Midbrain (tissue), 1 donor: ENCODE measurements around the gene NFATC2.
"Not testable (repeated sequence)": the region's sequence is repeated elsewhere in the genome, so short reads cannot be mapped to it uniquely, and the experiment has no call there.

Source experiments
- DNase-seq: peaks from one replicate; lab custom pipeline; 2025; lab: John Stamatoyannopoulos, UW

NFATC2 gene

DNA sequence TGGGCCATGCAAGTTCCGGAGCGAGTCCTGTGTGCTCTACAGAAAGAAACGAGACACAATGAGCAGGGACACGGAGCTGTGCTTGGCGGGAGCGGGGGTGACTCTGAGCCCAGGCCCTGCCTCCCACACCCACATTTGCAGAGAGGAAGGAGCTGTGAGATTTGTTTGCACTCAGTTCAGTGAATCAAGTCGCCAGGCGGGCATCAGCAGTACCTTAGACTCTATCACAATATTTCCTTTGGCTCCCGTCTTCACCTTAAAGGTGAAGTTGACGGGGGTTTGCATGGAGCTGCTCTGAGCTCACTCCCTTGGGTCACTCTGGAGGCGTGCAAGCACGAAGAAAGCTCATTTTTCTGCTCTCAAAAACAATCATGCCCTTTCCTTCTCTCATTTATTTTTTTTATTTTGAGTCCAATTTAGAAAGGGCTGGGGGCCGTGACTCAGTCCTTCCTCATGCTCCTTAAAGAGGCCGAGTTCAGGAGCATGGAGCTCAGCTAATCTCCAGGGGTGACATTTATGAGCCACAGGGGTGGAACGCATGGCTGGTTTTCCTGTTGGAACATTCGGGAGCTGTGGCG lies 188.2 kb downstream of the NFATC2 start:
- DNase-seq: no peak

DNA sequence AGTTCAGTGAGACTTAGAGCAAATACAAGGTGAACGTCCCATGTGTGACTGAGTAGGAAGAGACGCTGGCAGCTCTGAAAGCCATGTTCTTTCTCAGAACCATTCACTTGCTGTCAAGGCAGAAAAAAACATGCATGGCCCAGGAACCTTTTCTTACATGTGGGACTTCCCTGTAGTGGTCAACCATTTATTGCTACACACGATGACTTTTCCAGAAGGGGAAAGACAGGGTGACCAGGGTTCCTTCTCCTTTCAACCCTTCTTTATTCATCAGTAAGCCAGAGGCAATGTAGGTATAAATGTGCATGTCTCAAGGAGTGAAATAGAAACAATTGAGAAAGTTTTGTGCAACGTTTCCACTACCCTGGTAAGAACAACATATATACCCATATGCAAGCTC lies 189.0 kb downstream of the NFATC2 start:
- DNase-seq: no peak

DNA sequence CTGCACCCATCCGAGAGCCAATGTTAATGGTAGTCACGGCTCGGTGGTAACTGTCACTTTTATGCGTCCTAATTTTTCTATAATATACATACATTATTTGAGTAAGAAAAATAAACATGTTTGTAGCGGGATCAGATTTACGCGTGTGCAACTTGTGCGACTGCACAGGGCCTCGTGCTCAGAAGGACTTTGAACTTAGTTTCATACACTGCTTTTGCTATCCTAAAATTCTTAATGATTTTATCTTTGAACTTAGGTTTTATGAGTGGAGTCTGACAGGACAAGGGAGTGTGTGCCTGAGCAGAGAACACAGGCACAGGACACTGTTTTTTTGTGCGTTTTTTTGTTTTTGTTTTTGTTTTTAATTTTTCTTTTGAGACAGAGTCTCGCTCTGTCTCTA lies 189.7 kb downstream of the NFATC2 start:
- DNase-seq: no peak

DNA sequence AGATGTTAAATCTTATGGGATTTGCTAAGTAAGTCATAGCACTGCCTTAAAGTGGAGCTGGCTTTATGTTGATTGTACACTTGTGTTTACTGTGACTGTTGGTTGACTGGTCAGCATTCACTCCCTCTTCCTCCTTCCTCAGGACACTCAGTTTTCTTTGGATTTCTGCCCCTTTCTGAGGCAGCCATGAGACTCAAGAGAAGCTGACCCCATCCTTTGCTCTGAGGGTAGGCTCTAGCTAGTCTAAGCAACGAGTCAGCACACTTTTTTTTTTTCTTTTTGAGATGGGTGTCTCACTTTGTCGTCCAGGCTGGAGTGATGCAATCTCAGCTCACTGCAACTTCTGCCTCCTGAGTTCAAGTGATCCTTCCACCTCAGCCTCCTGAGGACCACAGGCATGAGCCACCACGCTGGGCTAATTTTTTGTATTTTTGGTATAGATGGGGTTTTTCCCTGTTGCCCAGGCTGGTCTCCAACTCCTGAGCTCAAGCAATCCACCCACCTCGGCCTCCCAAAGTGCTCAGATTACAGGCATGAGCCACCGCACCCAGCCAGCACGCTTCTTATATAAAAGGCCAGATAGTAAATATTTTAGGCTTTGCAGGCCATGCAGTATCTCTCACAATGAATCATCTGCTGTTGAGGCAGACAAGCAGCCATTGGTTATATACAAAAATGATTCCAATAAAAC lies 191.4 kb downstream of the NFATC2 start:
- no peak for DNase-seq

DNA sequence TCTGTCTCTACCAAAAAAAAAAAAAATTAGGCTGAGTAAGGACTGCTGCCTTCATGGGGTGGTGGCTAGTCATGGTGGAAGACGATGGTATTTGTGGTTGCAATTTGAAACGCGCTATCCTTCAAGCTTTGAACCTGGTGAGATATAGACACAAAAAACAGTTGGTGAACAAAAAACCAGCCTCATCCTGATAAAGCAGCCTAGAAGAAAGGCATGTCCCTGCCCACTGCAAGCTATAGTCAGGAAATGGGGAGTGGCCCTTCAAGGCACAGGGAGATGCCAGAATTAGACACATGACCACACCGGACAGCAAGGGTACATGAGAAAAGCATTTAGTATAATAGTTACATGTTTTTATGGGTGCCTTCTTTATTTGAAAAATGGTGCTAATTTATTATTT lies 193.6 kb downstream of the NFATC2 start:
- DNase-seq: no peak

DNA sequence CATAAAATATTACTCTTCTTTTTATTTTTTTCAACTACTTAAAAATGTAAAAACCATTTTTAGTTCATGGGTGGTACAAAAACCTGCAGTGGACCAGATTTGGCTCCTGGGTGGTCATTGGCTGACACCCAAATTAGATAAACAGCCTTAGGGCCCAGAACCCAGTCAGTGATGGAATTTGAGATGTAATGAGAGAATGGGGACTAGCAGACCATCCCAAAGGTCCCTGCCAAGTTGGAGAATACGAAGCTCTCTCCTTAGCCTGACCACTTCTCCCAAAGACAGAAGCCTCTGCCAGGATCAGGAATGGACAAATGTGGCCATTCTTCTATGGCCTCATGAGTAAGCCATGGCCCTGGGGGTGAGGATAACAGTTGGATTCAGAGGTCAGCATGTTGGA lies 194.7 kb downstream of the NFATC2 start:
- no peak for DNase-seq

DNA sequence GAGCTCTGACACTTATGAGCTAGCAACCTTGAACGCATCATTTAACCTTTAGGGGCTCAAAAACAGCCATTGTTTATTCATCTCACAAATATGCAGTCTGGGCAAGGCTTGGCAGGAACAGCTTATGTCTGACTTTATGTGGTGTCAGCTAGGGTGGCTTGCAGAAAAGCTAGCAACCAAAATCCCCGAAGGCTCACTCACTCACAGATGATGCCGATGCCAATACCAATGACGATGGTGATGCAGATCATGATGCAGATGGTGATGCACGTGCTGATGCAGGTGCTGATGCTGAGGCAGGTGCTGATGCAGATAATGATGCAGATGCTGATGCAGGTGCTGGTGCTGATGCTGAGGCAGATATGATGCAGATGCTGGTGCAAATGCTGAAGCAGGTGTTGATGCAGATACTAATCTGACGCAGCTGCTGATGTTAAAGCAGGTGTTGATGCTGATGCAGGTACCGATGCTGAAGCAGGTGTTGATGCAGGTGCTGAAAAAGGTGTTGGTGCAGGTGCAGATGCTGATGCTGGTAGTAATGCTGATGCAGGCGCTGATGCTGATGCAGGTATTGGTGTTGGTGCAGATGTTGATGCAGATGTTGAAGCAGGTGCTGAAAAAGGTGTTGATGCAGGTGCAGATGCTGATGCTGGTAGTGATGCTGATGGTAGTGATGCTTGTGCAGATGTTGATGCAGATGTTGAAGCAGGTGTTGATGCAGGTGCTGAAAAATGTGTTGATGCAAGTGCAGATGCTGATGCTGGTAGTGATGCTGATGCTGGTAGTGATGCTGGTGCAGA lies 195.6 kb downstream of the NFATC2 start:
- no peak for DNase-seq

DNA sequence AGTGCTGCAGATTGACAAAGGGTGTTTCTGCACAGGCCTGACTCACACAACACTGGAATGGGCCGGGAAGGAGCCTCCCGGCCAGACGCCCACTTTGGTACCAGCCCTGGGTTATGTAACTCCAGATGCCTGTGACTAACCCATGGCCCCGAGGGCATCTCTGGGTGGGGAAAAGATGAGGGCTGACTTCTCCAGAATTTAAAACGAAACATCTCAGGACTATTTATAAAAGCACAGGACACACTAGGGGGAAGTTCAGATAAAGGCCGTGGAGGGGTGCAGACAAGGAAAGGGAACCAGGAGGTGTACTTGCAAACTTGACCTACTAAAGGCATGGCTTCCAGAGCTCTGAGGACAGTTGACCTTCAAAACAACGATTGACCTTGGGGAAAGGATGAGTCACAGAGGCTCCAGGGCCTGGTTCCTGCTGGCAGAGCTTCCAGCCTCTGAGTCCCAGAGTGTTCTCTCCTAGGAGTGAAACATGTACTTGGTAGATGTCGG lies 196.9 kb downstream of the NFATC2 start:
- DNase-seq: no peak

DNA sequence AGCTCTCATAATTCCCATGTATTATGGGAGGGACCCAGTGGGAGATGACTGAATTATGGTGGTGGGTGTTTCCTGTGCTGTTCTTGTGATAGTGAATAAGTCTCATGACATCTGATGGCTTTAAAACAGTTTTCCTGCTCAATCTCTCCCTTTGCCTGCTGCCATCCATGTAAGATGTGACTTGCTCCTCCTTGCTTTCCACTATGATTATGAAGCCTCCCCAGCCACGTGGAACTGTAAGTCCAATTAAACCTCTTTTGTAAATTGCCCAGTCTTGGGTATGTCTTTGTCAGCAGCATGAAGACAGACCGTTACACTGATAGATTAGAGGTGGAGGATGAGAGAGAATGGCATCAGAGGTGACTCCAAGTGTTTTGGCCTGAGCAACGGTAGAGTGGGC lies 198.7 kb downstream of the NFATC2 start:
- DNase-seq: not testable (repeated sequence)

DNA sequence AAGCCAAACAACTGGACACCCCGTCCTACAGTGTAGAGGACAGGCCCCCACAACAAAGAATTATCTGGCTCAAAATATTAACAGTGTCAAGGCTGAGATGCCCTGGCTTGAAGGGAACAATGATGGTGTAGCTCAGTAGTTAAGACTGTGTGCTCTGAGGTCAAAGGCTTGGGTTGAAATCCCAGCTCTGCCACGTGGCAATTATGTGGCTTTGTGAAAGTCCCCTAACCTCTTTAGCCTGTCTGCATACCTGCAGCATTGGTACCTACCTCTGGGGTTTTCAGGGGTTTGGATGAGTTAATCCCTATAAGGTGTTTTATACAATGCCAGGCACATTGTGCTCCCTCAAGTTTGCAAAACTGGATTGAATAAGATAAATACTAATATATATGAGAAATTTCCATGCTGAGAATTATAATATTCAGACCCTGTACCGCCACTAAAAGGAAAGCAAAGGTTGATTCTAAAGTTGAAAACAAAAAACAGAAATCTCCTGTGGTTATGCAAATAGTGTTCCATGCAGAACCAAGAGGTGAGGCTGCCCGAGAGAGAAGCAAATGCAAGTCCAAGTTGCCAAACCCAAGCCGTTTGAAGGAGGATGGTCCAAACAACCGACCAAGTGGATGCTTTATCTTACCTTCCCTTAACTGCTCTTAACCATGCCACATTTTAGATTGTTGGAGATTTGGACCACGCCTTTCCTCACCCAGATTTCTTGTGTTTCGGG lies 199.8 kb downstream of the NFATC2 start:
- DNase-seq: no peak

DNA sequence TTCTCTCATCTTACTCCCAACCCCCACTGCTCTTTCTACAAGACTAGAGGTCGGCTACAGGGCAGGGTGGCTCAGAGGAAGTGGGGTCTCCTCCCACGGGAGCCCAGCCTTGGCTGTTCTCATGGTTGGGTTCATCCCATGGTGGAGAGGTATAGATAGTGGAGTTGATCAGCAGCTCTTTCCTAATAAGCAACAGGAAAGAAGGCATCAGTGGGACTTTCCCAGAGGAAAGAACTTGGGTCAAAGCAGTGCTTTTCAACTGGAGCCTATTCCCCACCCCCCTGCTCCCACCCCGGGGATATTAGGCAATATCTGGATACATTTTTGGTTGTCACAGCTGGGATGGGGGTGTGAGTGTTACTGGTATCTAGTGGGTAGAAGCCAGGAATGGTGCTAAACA lies 200.9 kb downstream of the NFATC2 start:
- DNase-seq: no peak

DNA sequence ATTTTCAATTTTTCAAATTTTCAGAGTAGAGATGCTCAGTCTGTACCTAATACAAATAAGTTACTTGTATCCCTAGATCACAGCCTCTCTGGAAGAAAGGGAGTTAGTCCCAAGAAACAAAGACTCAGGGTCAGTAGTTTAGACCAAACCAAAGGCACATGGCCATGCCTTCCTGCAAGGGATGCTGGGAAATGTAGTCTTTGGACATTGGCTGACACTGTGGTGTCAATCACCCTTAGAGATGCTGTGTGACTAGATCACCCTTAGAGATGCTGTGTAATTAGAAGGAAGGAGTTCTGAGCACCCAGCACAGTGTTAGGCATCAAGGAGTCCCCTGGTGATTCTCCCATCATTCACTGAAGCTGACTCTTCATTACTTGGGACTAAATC lies 202.1 kb downstream of the NFATC2 start:
- no peak for DNase-seq

DNA sequence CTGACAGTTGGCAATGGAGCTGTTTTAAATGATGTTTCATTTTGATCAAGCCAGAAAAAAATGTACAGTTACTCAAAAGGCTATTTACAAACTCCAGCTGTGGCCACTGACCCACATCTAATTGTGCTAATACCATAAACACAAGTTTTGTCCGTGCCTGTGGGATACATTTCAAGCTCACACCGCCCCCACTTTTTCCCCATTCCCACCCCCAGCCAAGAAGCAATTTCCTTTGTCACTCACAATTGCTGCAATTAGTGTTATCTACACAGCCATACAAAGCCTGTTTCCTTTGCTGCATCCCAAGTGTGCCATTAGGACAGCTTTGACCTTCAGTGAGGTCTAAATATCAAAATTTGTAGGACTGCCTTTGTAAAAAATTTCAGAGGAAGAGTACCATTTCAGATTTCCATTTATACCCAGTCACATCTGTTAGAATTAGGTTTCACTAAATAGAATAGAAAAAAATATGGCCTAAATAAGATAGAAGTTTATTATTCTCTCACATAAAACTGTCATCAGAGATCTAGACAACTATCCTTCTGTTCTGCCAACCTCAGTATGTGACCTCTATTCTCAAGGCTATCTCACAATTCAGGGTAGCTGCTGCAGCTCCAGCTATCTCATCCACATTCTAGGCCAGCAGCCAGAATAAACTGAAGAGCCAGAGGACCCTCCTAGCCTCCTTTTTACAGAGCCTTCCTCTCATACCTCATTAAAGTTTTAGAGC lies 202.6 kb downstream of the NFATC2 start:
- no peak for DNase-seq

DNA sequence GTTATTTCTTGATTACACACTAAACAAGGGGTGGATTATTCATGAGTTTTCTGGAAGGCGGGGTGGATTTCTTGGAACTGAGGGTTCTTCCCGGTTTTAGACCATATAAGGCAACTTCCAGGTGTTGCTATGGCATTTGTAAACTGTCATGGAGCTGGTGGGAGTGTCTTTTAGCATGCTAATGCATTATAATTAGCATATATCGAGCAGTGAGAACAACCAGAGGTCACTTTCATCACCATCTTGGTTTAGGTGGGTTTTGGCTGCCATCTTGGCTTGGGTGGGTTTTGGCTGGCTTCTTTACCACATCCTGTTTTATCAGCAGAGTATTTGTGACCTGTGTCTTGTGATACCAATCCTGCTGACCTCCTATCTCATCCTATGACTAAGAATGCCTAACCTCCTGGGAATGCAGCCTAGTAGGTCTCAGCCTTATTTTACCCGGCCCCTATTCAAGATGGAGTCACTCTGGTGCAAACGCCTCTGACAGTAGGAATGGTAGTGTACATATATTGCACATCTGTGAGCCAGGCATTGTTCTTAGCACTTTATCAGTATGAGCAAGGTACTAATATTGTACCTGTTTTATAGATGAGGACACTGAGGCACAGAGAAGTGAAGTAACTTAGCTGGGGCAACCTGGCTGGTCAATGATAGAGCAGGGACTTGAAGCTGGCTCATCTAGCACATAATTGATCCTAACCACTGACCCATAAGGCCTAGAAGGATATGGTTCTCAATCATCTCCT lies 203.7 kb downstream of the NFATC2 start:
- DNase-seq: no peak

DNA sequence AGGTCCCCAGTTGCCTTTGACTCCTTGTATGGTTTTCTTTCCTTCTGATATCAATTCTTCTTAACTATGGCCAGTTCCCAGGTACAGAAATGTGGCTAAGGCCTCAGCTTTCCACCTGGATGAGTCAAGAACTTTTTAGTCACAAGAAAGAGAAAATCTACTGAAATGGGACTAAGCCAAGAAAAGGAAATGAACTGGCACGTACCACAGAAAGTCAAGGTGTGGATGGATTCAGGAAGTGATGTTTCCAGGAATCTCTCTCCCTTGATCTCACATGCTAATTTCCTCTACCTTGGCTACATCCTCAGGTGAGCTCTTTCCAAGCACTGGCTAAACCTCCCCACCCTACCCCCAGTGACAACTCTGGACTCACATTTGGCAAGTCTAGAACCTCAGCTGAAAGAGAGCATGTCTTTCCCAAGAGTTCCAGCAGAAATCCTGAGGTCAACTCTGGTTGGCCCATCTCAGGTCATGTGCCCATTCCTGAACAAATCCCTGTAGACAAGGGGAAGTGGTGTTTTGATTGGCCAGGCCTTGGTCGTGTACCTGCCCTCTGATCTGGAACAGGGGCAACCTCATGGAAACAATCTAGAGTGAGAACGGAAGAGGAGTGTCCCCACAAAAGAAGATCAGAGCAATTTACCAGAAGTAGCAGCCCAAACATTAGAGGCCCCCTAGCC lies 205.3 kb downstream of the NFATC2 start:
- DNase-seq: no peak
